HL-60 (cell line): ENCODE data around the gene B3GALNT2.

ENCODE experiments used
- POLR2AphosphoS5 ChIP-seq: IDR thresholded peaks from 2 replicates; pipeline ENCODE4 v1.6.1; 2012; ENCODE audit warnings: low read depth
- SPI1 ChIP-seq: IDR thresholded peaks from 2 replicates; pipeline ENCODE4 v1.6.1; 2012; ENCODE audit warnings: low read depth, mild to moderate bottlenecking, borderline replicate concordance
- TF ChIP-seq, protein P1 (sequence below): IDR thresholded peaks from one replicate; pipeline ENCODE4 v1.5.1; 2011; ENCODE audit warnings: low read length, control low read depth, inconsistent platforms; ENCODE audit not compliant: insufficient read depth
- TF ChIP-seq, protein P2 (sequence below): IDR thresholded peaks from 2 replicates; pipeline ENCODE4 v1.6.1; 2012; ENCODE audit warnings: low read depth; ENCODE audit not compliant: insufficient replicate concordance

DNA sequence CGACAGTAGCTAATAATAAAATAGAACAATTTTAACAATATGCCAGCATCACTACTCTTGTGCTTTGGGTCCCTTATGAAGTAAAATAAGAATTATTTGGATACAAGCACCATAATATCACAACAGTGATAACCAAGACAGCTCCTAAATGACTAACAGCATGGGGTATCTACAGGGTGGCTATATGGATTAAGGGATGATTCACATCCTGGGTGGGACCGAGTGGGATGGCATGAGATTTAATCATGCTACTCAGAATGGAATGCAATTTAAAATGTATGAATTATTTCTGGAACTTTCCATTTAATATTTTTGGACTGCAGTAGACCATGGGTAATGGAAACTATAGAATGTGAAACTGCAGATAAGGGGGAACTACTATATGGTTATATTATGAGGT, 28.1 kb upstream of the B3GALNT2 start:
- TF ChIP-seq, protein P1, sequence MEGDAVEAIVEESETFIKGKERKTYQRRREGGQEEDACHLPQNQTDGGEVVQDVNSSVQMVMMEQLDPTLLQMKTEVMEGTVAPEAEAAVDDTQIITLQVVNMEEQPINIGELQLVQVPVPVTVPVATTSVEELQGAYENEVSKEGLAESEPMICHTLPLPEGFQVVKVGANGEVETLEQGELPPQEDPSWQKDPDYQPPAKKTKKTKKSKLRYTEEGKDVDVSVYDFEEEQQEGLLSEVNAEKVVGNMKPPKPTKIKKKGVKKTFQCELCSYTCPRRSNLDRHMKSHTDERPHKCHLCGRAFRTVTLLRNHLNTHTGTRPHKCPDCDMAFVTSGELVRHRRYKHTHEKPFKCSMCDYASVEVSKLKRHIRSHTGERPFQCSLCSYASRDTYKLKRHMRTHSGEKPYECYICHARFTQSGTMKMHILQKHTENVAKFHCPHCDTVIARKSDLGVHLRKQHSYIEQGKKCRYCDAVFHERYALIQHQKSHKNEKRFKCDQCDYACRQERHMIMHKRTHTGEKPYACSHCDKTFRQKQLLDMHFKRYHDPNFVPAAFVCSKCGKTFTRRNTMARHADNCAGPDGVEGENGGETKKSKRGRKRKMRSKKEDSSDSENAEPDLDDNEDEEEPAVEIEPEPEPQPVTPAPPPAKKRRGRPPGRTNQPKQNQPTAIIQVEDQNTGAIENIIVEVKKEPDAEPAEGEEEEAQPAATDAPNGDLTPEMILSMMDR = no peak
- no peak for TF ChIP-seq POLR2AphosphoS5
- TF ChIP-seq SPI1 = no peak
- TF ChIP-seq, protein P2, sequence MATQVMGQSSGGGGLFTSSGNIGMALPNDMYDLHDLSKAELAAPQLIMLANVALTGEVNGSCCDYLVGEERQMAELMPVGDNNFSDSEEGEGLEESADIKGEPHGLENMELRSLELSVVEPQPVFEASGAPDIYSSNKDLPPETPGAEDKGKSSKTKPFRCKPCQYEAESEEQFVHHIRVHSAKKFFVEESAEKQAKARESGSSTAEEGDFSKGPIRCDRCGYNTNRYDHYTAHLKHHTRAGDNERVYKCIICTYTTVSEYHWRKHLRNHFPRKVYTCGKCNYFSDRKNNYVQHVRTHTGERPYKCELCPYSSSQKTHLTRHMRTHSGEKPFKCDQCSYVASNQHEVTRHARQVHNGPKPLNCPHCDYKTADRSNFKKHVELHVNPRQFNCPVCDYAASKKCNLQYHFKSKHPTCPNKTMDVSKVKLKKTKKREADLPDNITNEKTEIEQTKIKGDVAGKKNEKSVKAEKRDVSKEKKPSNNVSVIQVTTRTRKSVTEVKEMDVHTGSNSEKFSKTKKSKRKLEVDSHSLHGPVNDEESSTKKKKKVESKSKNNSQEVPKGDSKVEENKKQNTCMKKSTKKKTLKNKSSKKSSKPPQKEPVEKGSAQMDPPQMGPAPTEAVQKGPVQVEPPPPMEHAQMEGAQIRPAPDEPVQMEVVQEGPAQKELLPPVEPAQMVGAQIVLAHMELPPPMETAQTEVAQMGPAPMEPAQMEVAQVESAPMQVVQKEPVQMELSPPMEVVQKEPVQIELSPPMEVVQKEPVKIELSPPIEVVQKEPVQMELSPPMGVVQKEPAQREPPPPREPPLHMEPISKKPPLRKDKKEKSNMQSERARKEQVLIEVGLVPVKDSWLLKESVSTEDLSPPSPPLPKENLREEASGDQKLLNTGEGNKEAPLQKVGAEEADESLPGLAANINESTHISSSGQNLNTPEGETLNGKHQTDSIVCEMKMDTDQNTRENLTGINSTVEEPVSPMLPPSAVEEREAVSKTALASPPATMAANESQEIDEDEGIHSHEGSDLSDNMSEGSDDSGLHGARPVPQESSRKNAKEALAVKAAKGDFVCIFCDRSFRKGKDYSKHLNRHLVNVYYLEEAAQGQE = no peak
